ENCODE data around the gene CYB561.

GRCh38 chr17:63450551-63450950 is 4.4 kb upstream of the CYB561 start:
- TF ChIP-seq FOS (IDR thresholded peaks at IDR 0.05; ENCODE audit: borderline replicate concordance, extremely low read depth, insufficient read length) (no peak), CUX1 (IDR thresholded peaks at IDR 0.05; ENCODE audit: insufficient replicate concordance, low read depth, low read length) (no peak), EZH2 (IDR thresholded peaks at IDR 0.05; ENCODE audit: borderline replicate concordance, control insufficient read depth, low read depth, low read length) (no peak), RUNX3 (IDR thresholded peaks at IDR 0.05; ENCODE audit: low read length) (no peak), POLR2A (IDR thresholded peaks at IDR 0.05; ENCODE audit: low read depth, low read length) (no peak), SP1 (IDR thresholded peaks at IDR 0.05; ENCODE audit: low read depth, low read length) (no peak), SIX5 (IDR thresholded peaks at IDR 0.05; ENCODE audit: low read depth, low read length, severe bottlenecking) (no peak), DPF2 (IDR thresholded peaks at IDR 0.05) (no peak), CREB1 (IDR thresholded peaks at IDR 0.05; ENCODE audit: low read depth) (no peak), SMC3 (IDR thresholded peaks at IDR 0.05; ENCODE audit: borderline replicate concordance, low read length) (no peak), RBBP5 (conservative IDR thresholded peaks at IDR 0.05) (no peak)
- TF ChIP-seq, protein P1, sequence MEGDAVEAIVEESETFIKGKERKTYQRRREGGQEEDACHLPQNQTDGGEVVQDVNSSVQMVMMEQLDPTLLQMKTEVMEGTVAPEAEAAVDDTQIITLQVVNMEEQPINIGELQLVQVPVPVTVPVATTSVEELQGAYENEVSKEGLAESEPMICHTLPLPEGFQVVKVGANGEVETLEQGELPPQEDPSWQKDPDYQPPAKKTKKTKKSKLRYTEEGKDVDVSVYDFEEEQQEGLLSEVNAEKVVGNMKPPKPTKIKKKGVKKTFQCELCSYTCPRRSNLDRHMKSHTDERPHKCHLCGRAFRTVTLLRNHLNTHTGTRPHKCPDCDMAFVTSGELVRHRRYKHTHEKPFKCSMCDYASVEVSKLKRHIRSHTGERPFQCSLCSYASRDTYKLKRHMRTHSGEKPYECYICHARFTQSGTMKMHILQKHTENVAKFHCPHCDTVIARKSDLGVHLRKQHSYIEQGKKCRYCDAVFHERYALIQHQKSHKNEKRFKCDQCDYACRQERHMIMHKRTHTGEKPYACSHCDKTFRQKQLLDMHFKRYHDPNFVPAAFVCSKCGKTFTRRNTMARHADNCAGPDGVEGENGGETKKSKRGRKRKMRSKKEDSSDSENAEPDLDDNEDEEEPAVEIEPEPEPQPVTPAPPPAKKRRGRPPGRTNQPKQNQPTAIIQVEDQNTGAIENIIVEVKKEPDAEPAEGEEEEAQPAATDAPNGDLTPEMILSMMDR (IDR thresholded peaks at IDR 0.05 in 2 of 3, conservative IDR thresholded peaks at IDR 0.05 in 1 of 3; ENCODE audit: control insufficient read depth in 2 of 3, extremely low read depth in 1 of 3, insufficient read depth in 1 of 3, low read depth in 3 of 3, low read length in 3 of 3): no peak
- TF ChIP-seq, protein P2, sequence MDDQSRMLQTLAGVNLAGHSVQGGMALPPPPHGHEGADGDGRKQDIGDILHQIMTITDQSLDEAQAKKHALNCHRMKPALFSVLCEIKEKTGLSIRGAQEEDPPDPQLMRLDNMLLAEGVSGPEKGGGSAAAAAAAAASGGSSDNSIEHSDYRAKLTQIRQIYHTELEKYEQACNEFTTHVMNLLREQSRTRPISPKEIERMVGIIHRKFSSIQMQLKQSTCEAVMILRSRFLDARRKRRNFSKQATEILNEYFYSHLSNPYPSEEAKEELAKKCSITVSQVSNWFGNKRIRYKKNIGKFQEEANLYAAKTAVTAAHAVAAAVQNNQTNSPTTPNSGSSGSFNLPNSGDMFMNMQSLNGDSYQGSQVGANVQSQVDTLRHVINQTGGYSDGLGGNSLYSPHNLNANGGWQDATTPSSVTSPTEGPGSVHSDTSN (IDR thresholded peaks at IDR 0.05; ENCODE audit: insufficient replicate concordance, low read depth, low read length): no peak
- TF ChIP-seq, protein P3, sequence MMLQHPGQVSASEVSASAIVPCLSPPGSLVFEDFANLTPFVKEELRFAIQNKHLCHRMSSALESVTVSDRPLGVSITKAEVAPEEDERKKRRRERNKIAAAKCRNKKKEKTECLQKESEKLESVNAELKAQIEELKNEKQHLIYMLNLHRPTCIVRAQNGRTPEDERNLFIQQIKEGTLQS (IDR thresholded peaks at IDR 0.05; ENCODE audit: borderline replicate concordance, extremely low read depth, low read depth, low read length): no peak

Data from GM12878 (cell line).